ENCODE results near the gene SPARCL1.

The SPARCL1 gene

GRCh38 chr4:87531621-87532020, 2.4 kb upstream of the SPARCL1 start:
- H2AFZ ChIP-seq (ENCODE audit: low read depth, low read length) = no peak overlapping the region
- no peaks in the 10 kb centered on the region for H3K36me3 ChIP-seq (ENCODE audit: insufficient read depth, low read length)
- peaks cover 34% of the 10 kb centered on the region for H3K4me1 ChIP-seq (ENCODE audit: insufficient read depth, low read length)

GRCh38 chr4:87530868-87531267, 1.7 kb upstream of the SPARCL1 start:
- Histone ChIP-seq H3K4me3 (ENCODE audit: low read length) (no peak overlapping the region), H2AFZ (ENCODE audit: low read depth, low read length) (no peak overlapping the region), H3K9me3 (ENCODE audit: low read length) (no peaks in the 10 kb centered on the region), H3K27me3 (ENCODE audit: insufficient read depth, low read length) (no peaks in the 10 kb centered on the region), H3K36me3 (ENCODE audit: insufficient read depth, low read length) (no peaks in the 10 kb centered on the region), H3K4me1 (ENCODE audit: insufficient read depth, low read length) (peaks cover 41% of the 10 kb centered on the region)

More at GRCh38 chr4:87531621-87532020, 2.4 kb upstream of the SPARCL1 start:
- no peak overlapping the region for H3K4me3 ChIP-seq (ENCODE audit: low read length)
- no peaks in the 10 kb centered on the region for H3K9me3 ChIP-seq (ENCODE audit: low read length)
- H3K27me3 ChIP-seq (ENCODE audit: insufficient read depth, low read length) = no peaks in the 10 kb centered on the region

DNA sequence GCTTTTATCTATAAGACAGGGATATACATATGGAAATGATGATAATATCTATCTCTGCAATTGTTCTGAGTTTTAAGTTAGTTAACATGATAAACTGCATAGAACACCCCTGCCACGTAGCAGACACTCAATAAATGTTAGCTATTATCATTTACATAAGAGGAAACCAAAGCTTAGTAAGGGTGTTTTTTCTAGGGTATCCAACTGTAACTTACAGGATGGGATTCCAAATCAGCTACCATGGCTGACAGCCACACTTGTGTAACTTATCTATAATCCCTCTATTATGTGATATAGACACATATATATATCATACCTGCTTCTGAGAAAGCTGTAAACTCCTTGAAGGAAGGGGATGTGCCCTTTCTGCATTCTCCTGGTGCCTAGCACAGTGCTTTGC, 1.1 kb upstream of the SPARCL1 start:
- peaks cover 47% of the 10 kb centered on the region for H3K4me1 ChIP-seq (ENCODE audit: insufficient read depth, low read length)
- no peaks in the 10 kb centered on the region for H3K9me3 ChIP-seq (ENCODE audit: low read length)
- H3K4me3 ChIP-seq (ENCODE audit: low read length) = no peak overlapping the region
- H3K36me3 ChIP-seq (ENCODE audit: insufficient read depth, low read length) = no peaks in the 10 kb centered on the region
- H2AFZ ChIP-seq (ENCODE audit: low read depth, low read length) = no peak overlapping the region
- no peaks in the 10 kb centered on the region for H3K27me3 ChIP-seq (ENCODE audit: insufficient read depth, low read length)

GRCh38 chr4:87527431-87528220, 1.6 kb downstream of the SPARCL1 start:
- H3K27me3 ChIP-seq (ENCODE audit: insufficient read depth, low read length) = no peaks in the 10 kb centered on the region
- H3K9me3 ChIP-seq (ENCODE audit: low read length) = no peaks in the 10 kb centered on the region
- no peak overlapping the region for H2AFZ ChIP-seq (ENCODE audit: low read depth, low read length)
- H3K4me3 ChIP-seq (ENCODE audit: low read length) = no peak overlapping the region
- H3K4me1 ChIP-seq (ENCODE audit: insufficient read depth, low read length) = peaks cover 48% of the 10 kb centered on the region
- H3K36me3 ChIP-seq (ENCODE audit: insufficient read depth, low read length) = no peaks in the 10 kb centered on the region

GRCh38 chr4:87525636-87526295, 3.4 kb downstream of the SPARCL1 start:
- Histone ChIP-seq H3K4me3 (ENCODE audit: low read length) (peak overlapping the region; percentile 22), H3K9me3 (ENCODE audit: low read length) (no peaks in the 10 kb centered on the region), H3K27me3 (ENCODE audit: insufficient read depth, low read length) (no peaks in the 10 kb centered on the region), H3K4me1 (ENCODE audit: insufficient read depth, low read length) (peaks cover 48% of the 10 kb centered on the region), H3K36me3 (ENCODE audit: insufficient read depth, low read length) (no peaks in the 10 kb centered on the region), H2AFZ (ENCODE audit: low read depth, low read length) (peak overlapping the region; percentile 50)

DNA sequence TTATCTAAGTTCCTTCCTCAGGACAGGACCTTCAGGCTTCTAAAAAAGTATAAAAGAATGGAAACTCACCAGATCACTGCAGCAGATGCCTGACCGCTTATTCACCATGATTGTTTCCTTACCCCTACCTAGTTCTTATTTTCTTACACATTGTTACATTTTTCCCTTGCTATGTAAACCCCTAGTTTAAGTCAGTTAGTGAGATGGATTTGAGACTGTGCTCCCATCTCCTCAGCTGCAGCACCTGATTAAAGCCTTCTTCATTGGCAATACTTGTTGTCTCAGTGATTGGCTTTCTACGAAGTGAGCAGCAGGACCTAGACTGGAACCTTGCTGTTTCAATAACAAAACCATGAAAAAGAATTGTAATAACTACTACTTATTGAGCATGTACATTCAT, 4.7 kb downstream of the SPARCL1 start:
- Histone ChIP-seq H3K4me3 (ENCODE audit: low read length) (no peak overlapping the region), H3K9me3 (ENCODE audit: low read length) (no peaks in the 10 kb centered on the region), H2AFZ (ENCODE audit: low read depth, low read length) (no peak overlapping the region), H3K4me1 (ENCODE audit: insufficient read depth, low read length) (peaks cover 52% of the 10 kb centered on the region), H3K36me3 (ENCODE audit: insufficient read depth, low read length) (no peaks in the 10 kb centered on the region), H3K27me3 (ENCODE audit: insufficient read depth, low read length) (no peaks in the 10 kb centered on the region)

- no peaks in the 10 kb centered on the region for H3K36me3 ChIP-seq (ENCODE audit: insufficient read depth, low read length)
- H3K4me1 ChIP-seq (ENCODE audit: insufficient read depth, low read length) = peaks cover 41% of the 10 kb centered on the region
- no peaks in the 10 kb centered on the region for H3K27me3 ChIP-seq (ENCODE audit: insufficient read depth, low read length)
- H3K9me3 ChIP-seq (ENCODE audit: low read length) = no peaks in the 10 kb centered on the region
- H3K4me3 ChIP-seq (ENCODE audit: low read length) = no peak overlapping the region
- H2AFZ ChIP-seq (ENCODE audit: low read depth, low read length) = no peak overlapping the region
Measured at GRCh38 chr4:87523307-87523706, 5.9 kb downstream of the SPARCL1 start.

DNA sequence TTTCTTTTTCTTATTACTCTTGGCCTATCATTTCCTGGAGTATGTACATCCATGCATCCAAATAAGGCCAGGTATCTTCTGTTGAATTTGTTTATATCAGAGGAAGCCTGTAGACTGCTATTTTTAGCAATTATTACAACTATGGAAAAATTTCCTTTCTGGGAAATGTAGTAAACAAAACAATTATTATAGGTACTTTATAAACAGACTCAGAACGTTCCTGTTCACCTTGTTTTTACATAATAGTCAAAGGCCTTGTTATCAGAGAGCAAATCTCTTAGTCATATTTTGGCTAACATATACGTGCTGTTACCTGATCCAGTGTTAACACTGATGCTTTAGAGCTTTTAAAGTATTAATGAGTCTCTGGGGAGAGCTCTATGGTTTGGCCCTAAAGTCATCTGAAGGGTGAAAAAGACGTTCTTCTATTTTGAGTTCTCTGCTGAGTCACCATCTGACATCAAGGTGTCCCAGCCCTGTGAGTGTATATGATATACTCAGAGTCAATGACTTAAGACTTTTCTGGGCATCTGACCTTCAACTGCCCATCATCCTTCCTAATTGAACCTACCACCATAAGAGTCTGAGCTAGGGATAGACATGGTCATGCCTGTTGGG, 7.3 kb downstream of the SPARCL1 start:
- H3K9me3 ChIP-seq (ENCODE audit: low read length) = no peaks in the 10 kb centered on the region
- H3K36me3 ChIP-seq (ENCODE audit: insufficient read depth, low read length) = no peaks in the 10 kb centered on the region
- H3K27me3 ChIP-seq (ENCODE audit: insufficient read depth, low read length) = no peaks in the 10 kb centered on the region

GRCh38 chr4:87521319-87521718, 7.9 kb downstream of the SPARCL1 start:
- Histone ChIP-seq H3K9me3 (ENCODE audit: low read length) (no peaks in the 10 kb centered on the region), H3K4me1 (ENCODE audit: insufficient read depth, low read length) (peaks cover 22% of the 10 kb centered on the region), H3K36me3 (ENCODE audit: insufficient read depth, low read length) (no peaks in the 10 kb centered on the region), H2AFZ (ENCODE audit: low read depth, low read length) (no peak overlapping the region), H3K4me3 (ENCODE audit: low read length) (no peak overlapping the region), H3K27me3 (ENCODE audit: insufficient read depth, low read length) (no peaks in the 10 kb centered on the region)

More for the DNA sequence above, 7.3 kb downstream of the SPARCL1 start:
- H3K4me3 ChIP-seq (ENCODE audit: low read length) = no peak overlapping the region
- peaks cover 27% of the 10 kb centered on the region for H3K4me1 ChIP-seq (ENCODE audit: insufficient read depth, low read length)
- no peak overlapping the region for H2AFZ ChIP-seq (ENCODE audit: low read depth, low read length)

- Histone ChIP-seq H3K9me3 (ENCODE audit: low read length) (no peaks in the 10 kb centered on the region), H3K4me3 (ENCODE audit: low read length) (no peak overlapping the region), H3K27me3 (ENCODE audit: insufficient read depth, low read length) (no peaks in the 10 kb centered on the region), H2AFZ (ENCODE audit: low read depth, low read length) (no peak overlapping the region), H3K4me1 (ENCODE audit: insufficient read depth, low read length) (peaks cover 10% of the 10 kb centered on the region), H3K36me3 (ENCODE audit: insufficient read depth, low read length) (no peaks in the 10 kb centered on the region)
Measured at GRCh38 chr4:87517621-87518020, 11.6 kb downstream of the SPARCL1 start.

DNA sequence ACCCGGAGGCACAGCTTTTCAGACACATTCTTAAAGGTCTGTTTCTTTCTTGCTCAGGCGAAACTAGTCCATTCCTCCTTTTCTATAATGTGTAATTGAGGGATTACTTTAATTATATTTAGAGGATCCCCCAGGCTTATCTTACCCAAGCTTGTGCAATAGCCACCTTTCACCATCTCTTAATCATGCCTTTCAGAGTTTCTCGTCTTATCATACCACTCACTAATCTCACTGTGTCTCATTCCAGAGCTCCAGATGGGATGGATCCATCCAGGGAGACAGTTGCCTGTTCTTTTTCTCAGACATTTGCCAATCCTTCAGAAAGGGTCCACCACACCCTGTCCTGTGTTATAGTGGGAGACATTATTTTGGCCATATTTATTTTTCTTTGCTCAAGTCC, 12.5 kb downstream of the SPARCL1 start:
- Histone ChIP-seq H3K4me1 (ENCODE audit: insufficient read depth, low read length) (peaks cover 10% of the 10 kb centered on the region), H3K27me3 (ENCODE audit: insufficient read depth, low read length) (no peaks in the 10 kb centered on the region), H2AFZ (ENCODE audit: low read depth, low read length) (no peak overlapping the region), H3K4me3 (ENCODE audit: low read length) (no peak overlapping the region), H3K36me3 (ENCODE audit: insufficient read depth, low read length) (no peaks in the 10 kb centered on the region), H3K9me3 (ENCODE audit: low read length) (no peaks in the 10 kb centered on the region)

- H3K27me3 ChIP-seq (ENCODE audit: insufficient read depth, low read length) = no peaks in the 10 kb centered on the region
- no peaks in the 10 kb centered on the region for H3K9me3 ChIP-seq (ENCODE audit: low read length)
- H2AFZ ChIP-seq (ENCODE audit: low read depth, low read length) = no peak overlapping the region
- H3K4me3 ChIP-seq (ENCODE audit: low read length) = no peak overlapping the region
- H3K36me3 ChIP-seq (ENCODE audit: insufficient read depth, low read length) = no peaks in the 10 kb centered on the region
- no peaks in the 10 kb centered on the region for H3K4me1 ChIP-seq (ENCODE audit: insufficient read depth, low read length)
Measured at GRCh38 chr4:87512400-87512799, 16.8 kb downstream of the SPARCL1 start.

DNA sequence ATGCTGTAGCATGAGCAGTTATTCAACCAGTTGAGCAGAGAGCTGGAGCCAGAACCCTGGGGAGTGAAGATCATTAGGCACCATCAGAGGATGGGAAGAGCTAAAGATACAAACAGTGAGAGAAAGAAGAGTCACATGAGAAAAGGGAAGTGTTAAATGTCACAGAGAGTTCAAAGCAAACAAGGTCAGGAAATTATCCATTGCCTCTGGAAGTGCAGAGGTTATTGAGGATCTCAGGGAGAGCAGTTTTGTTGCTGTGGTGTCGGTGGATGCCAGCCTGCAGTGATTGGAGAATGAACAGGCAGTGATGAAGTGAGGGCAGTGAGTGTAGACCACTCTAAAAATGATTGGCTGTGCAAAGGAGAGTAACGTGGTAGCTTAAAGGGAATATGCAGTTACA, 17.7 kb downstream of the SPARCL1 start:
- no peaks in the 10 kb centered on the region for H3K9me3 ChIP-seq (ENCODE audit: low read length)
- H3K36me3 ChIP-seq (ENCODE audit: insufficient read depth, low read length) = no peaks in the 10 kb centered on the region
- no peaks in the 10 kb centered on the region for H3K27me3 ChIP-seq (ENCODE audit: insufficient read depth, low read length)
- no peaks in the 10 kb centered on the region for H3K4me1 ChIP-seq (ENCODE audit: insufficient read depth, low read length)
- no peak overlapping the region for H3K4me3 ChIP-seq (ENCODE audit: low read length)
- H2AFZ ChIP-seq (ENCODE audit: low read depth, low read length) = no peak overlapping the region
